CD4-positive, alpha-beta T cell treated with Interleukin-15 for 1 hour (primary cell): Measurements from ENCODE around the gene COA1.
A peak's percentile ranks its signal among the peaks of the same experiment; 100 is the strongest.
"Not testable (repeated sequence)": the region's sequence is repeated elsewhere in the genome, so short reads cannot be mapped to it uniquely, and the experiment has no call there.

Source experiments
- DNase-seq: peaks from one replicate; pipeline ENCODE4 v3.0.0-alpha.2; 2020

Gene COA1

GRCh38 chr7:43626695-43627094, 102.6 kb downstream of the COA1 start:
- no peak for DNase-seq

- DNase-seq: no peak
Measured at GRCh38 chr7:43625980-43626379, 103.3 kb downstream of the COA1 start.

- peak; percentile 83 for DNase-seq
Measured at GRCh38 chr7:43625453-43625852, 103.9 kb downstream of the COA1 start.

GRCh38 chr7:43624156-43624555, 105.2 kb downstream of the COA1 start:
- no peak for DNase-seq

- DNase-seq: no peak
Measured at GRCh38 chr7:43621729-43622448, 107.4 kb downstream of the COA1 start.

GRCh38 chr7:43619213-43620012, 109.9 kb downstream of the COA1 start:
- DNase-seq: no peak

GRCh38 chr7:43618073-43618472, 111.2 kb downstream of the COA1 start:
- no peak for DNase-seq

- no peak for DNase-seq
Measured at GRCh38 chr7:43616977-43617376, 112.3 kb downstream of the COA1 start.

GRCh38 chr7:43615558-43616145, 113.7 kb downstream of the COA1 start:
- no peak for DNase-seq

- no peak for DNase-seq
Measured at GRCh38 chr7:43612599-43613589, 116.4 kb downstream of the COA1 start.

GRCh38 chr7:43612128-43612527, 117.2 kb downstream of the COA1 start:
- DNase-seq: no peak

- DNase-seq: no peak
Measured at GRCh38 chr7:43609097-43609496, 120.2 kb downstream of the COA1 start.

GRCh38 chr7:43604251-43604650, 125.1 kb downstream of the COA1 start:
- no peak for DNase-seq

GRCh38 chr7:43602256-43602655, 127.1 kb downstream of the COA1 start:
- DNase-seq: no peak

- no peak for DNase-seq
Measured at GRCh38 chr7:43600056-43600455, 129.3 kb downstream of the COA1 start.

GRCh38 chr7:43596426-43596825, 132.9 kb downstream of the COA1 start:
- DNase-seq: not testable (repeated sequence)

- DNase-seq: no peak
Measured at GRCh38 chr7:43594020-43594419, 135.3 kb downstream of the COA1 start.

GRCh38 chr7:43593010-43593409, 136.3 kb downstream of the COA1 start:
- DNase-seq: no peak

- DNase-seq: no peak
Measured at GRCh38 chr7:43592326-43592725, 137.0 kb downstream of the COA1 start.

GRCh38 chr7:43591558-43592180, 137.7 kb downstream of the COA1 start:
- DNase-seq: no peak

GRCh38 chr7:43590862-43591557, 138.3 kb downstream of the COA1 start:
- DNase-seq: no peak

GRCh38 chr7:43589728-43590127, 139.6 kb downstream of the COA1 start:
- DNase-seq: no peak
